H1 (cell line): ENCODE results near the gene ARMH3. TPM values are rescaled to one million over a fixed set of nuclear protein-coding genes. Genes with fewer than 3 reads are reported as not detected.

Source experiments
- CTCF ChIA-PET: fragments of 300-600 bp; sonication (Branson Sonifier 250); formaldehyde crosslinking; loops from one replicate; lab custom pipeline; 2021; ENCODE audit not compliant: partially characterized antibody; lab: Charles Lee
- POLR2A ChIA-PET: fragments of 300-600 bp; sonication (Branson Sonifier 250); formaldehyde crosslinking; loops from one replicate; lab custom pipeline; 2021; ENCODE audit warnings: inconsistent platforms; ENCODE audit not compliant: partially characterized antibody; lab: Charles Lee
- DNase-seq, 2 experiments: peaks; one replicate each; pipeline versions ENCODE4 v3.0.0 to v3.0.0-alpha.2; 2010 to 2022; ENCODE audit warnings: low spot score in 2 of 2, low read depth in 1 of 2, mixed read lengths in 1 of 2
- FAIRE-seq: peaks from 2 replicates; lab custom pipeline; 2011; peaks lifted over from hg19 to GRCh38; lab: Jason Lieb, UNC
- H2AFZ ChIP-seq: 2 replicates; pipeline ENCODE4 v1.8.1; 2012; ENCODE audit warnings: low read length, inconsistent platforms
- H2AK5ac ChIP-seq: 2 replicates; pipeline ENCODE4 v1.6.1; 2013; ENCODE audit warnings: low read depth, low read length
- H2BK120ac ChIP-seq: replicated peaks from 2 replicates; pipeline ENCODE3; 2013; ENCODE audit warnings: low read depth, low read length, inconsistent platforms
- H2BK12ac ChIP-seq: 2 replicates; pipeline ENCODE4 v1.6.1; 2013; ENCODE audit warnings: low read depth, low read length
- H2BK15ac ChIP-seq: 2 replicates; pipeline ENCODE4 v1.6.1; 2013; ENCODE audit warnings: low read length
- H2BK20ac ChIP-seq: 2 replicates; pipeline ENCODE4 v1.6.1; 2013; ENCODE audit warnings: low read length
- H2BK5ac ChIP-seq: 2 replicates; pipeline ENCODE4 v1.6.1; 2013; ENCODE audit warnings: low read depth, low read length
- H3K14ac ChIP-seq: 2 replicates; pipeline ENCODE4 v1.6.1; 2013; ENCODE audit warnings: inconsistent platforms; ENCODE audit not compliant: insufficient read length
- H3K18ac ChIP-seq: 2 replicates; pipeline ENCODE4 v1.6.1; 2013; ENCODE audit warnings: low read length; ENCODE audit errors: extremely low read depth
- H3K23ac ChIP-seq: 2 replicates; pipeline ENCODE4 v1.6.1; 2013; ENCODE audit warnings: inconsistent platforms; ENCODE audit not compliant: insufficient read length
- H3K23me2 ChIP-seq: 2 replicates; pipeline ENCODE4 v1.6.1; 2013; ENCODE audit warnings: low read depth, low read length
- H3K27ac ChIP-seq: 2 replicates; pipeline ENCODE4 v1.6.1; 2011; ENCODE audit warnings: low read depth, low read length, inconsistent platforms
- H3K27me3 ChIP-seq, 4 experiments: replicated peaks in 1 of 4; 1 replicate in 1 of 4; 2 replicates in 3 of 4; pipeline versions ENCODE4 v1.6.1 to v1.8.1; 2011 to 2013; ENCODE audit warnings: low read length in 3 of 4, mild to moderate bottlenecking in 3 of 4, inconsistent platforms in 2 of 4, mixed read lengths in 2 of 4, moderate library complexity in 1 of 4; ENCODE audit not compliant: control insufficient read depth in 3 of 4, insufficient read depth in 3 of 4; ENCODE audit errors: extremely low read depth in 1 of 4
- H3K36me3 ChIP-seq, 4 experiments: 2 replicates each; pipeline versions ENCODE4 v1.6.1 to v1.8.1; 2011 to 2013; ENCODE audit warnings: mild to moderate bottlenecking in 4 of 4, low read length in 3 of 4, moderate library complexity in 2 of 4, control low read depth in 1 of 4, inconsistent platforms in 1 of 4; ENCODE audit not compliant: insufficient read depth in 4 of 4, control insufficient read depth in 2 of 4
- H3K4ac ChIP-seq: replicated peaks from 2 replicates; pipeline ENCODE3; 2013; ENCODE audit warnings: low read length, low read depth, mixed read lengths, inconsistent platforms; ENCODE audit not compliant: insufficient read length
- H3K4me1 ChIP-seq, 4 experiments: replicated peaks in 1 of 4; 1 replicate in 1 of 4; 2 replicates in 3 of 4; pipeline versions ENCODE4 v1.6.1 to v1.8.1; 2011 to 2013; ENCODE audit warnings: low read length in 3 of 4, inconsistent platforms in 2 of 4, mixed read lengths in 1 of 4; ENCODE audit not compliant: insufficient read depth in 4 of 4, control insufficient read depth in 3 of 4
- H3K4me2 ChIP-seq, 2 experiments: 2 replicates each; pipeline versions ENCODE4 v1.6.1 to v1.8.1; 2011 to 2013; ENCODE audit warnings: low read depth in 2 of 2, low read length in 2 of 2, control low read depth in 1 of 2, inconsistent platforms in 1 of 2, mild to moderate bottlenecking in 1 of 2; ENCODE audit not compliant: insufficient read depth in 1 of 2
- H3K4me3 ChIP-seq, 4 experiments: fragments of 200-600, 300-600 bp in 1 of 4; sonication (generic), shearing (Covaris generic), sonication (Bioruptor Twin) in 1 of 4; 2 replicates each; pipeline versions ENCODE4 v1.5.1 to v1.8.1; 2011 to 2016; ENCODE audit warnings: low read length in 4 of 4, low read depth in 3 of 4, control low read depth in 2 of 4, inconsistent platforms in 2 of 4, mild to moderate bottlenecking in 2 of 4, mixed read lengths in 1 of 4, moderate library complexity in 1 of 4; ENCODE audit not compliant: insufficient read depth in 2 of 4; ENCODE audit errors: extremely low read depth in 1 of 4
- H3K56ac ChIP-seq: replicated peaks from 2 replicates; pipeline ENCODE3; 2013; ENCODE audit warnings: low read depth, mild to moderate bottlenecking, mixed read lengths, low read length, inconsistent platforms; ENCODE audit not compliant: insufficient read length
- H3K79me1 ChIP-seq: 2 replicates; pipeline ENCODE4 v1.6.1; 2013; ENCODE audit warnings: low read depth, low read length, control low read depth
- H3K79me2 ChIP-seq, 2 experiments: 2 replicates each; pipeline versions ENCODE4 v1.6.1 to v1.8.1; 2012 to 2013; ENCODE audit warnings: low read length in 2 of 2, mild to moderate bottlenecking in 2 of 2, inconsistent platforms in 1 of 2; ENCODE audit not compliant: insufficient read depth in 2 of 2, control insufficient read depth in 1 of 2
- H3K9ac ChIP-seq, 4 experiments: replicated peaks in 1 of 4; 1 replicate in 1 of 4; 2 replicates in 3 of 4; pipeline versions ENCODE4 v1.6.1 to v1.8.1; 2011 to 2013; ENCODE audit warnings: low read depth in 3 of 4, low read length in 3 of 4, control low read depth in 2 of 4, mild to moderate bottlenecking in 2 of 4, moderate library complexity in 2 of 4, inconsistent platforms in 1 of 4; ENCODE audit errors: extremely low read depth in 1 of 4
- H3K9me3 ChIP-seq, 2 experiments: 2 replicates each; pipeline versions ENCODE4 v1.6.1 to v1.8.1; 2012 to 2013; ENCODE audit warnings: mild to moderate bottlenecking in 2 of 2, moderate library complexity in 2 of 2, control low read depth in 1 of 2, inconsistent platforms in 1 of 2, low read depth in 1 of 2, low read length in 1 of 2, mixed read lengths in 1 of 2; ENCODE audit not compliant: insufficient read depth in 2 of 2
- H4K20me1 ChIP-seq, 2 experiments: replicated peaks in 1 of 2; 2 replicates each; pipeline versions ENCODE3 to v1.8.1; 2011 to 2013; ENCODE audit warnings: inconsistent platforms in 2 of 2, low read length in 2 of 2, mild to moderate bottlenecking in 1 of 2; ENCODE audit not compliant: insufficient read depth in 2 of 2, control insufficient read depth in 1 of 2
- H4K5ac ChIP-seq: 2 replicates; pipeline ENCODE4 v1.6.1; 2013; ENCODE audit warnings: low read length, low read depth, mixed read lengths, inconsistent platforms; ENCODE audit not compliant: insufficient read length
- H4K8ac ChIP-seq: 2 replicates; pipeline ENCODE4 v1.8.0; 2013; ENCODE audit warnings: mild to moderate bottlenecking, moderate library complexity, low read length, inconsistent platforms; ENCODE audit not compliant: insufficient read depth; ENCODE audit errors: extremely low read depth
- H4K91ac ChIP-seq: replicated peaks from 2 replicates; pipeline ENCODE3; 2013; ENCODE audit warnings: low read length, mixed read lengths, inconsistent platforms; ENCODE audit not compliant: insufficient read length
- RFX5 ChIP-seq: IDR thresholded peaks from 2 replicates; pipeline ENCODE4 v1.6.1; 2011; ENCODE audit warnings: low read depth, low read length, improper control_type of control experiment, borderline replicate concordance
- SIN3A ChIP-seq, 2 experiments: IDR thresholded peaks in 1 of 2; conservative IDR thresholded peaks in 1 of 2; 2 replicates each; pipeline ENCODE4 v1.6.1; 2011 to 2012; ENCODE audit warnings: low read length in 2 of 2, improper control_type of control experiment in 1 of 2, low read depth in 1 of 2, mild to moderate bottlenecking in 1 of 2
- WGBS, 2 experiments: shearing (Covaris generic) in 1 of 2; methylation state at CpG; one replicate each; pipeline versions ENCODE4 v1.1.6 to v1.1.7; 2013 to 2015; ENCODE audit warnings: low lambda C conversion rate in 2 of 2, mixed read lengths in 2 of 2, inconsistent platforms in 1 of 2, low coverage in 1 of 2, missing lambda C conversion rate in 1 of 2; ENCODE audit not compliant: insufficient replicate concordance in 2 of 2, insufficient coverage in 1 of 2, insufficient read length in 1 of 2; ENCODE audit errors: extremely low coverage in 1 of 2, missing lambda C conversion rate in 1 of 2; 5-methylcytosine and 5-hydroxymethylcytosine counted together
- polyA plus RNA-seq, 7 experiments: library from polyadenylated mRNA; depleted of rRNA in 3 of 7; stranded (reverse) in 5 of 7; unstranded in 2 of 7; fragments of >200 nt in 5 of 7; fragments of 200-250 nt in 2 of 7; gene quantifications; 1 replicate in 5 of 7; 2 replicates in 1 of 7; 4 replicates in 1 of 7; pipeline versions ENCODE4 v1.2.1 to v1.2.3, GENCODE V29; 2011 to 2013; ENCODE audit warnings: missing spikeins in 2 of 7, mixed read lengths in 2 of 7
- total RNA-seq: library from RNA; stranded (reverse); fragmentation: NEBNext Ultra II Directional; extraction: Animal tissue kit (Norgen Biotek cat#: 25700); gene quantifications from 2 replicates; pipeline ENCODE4 v1.2.1, GENCODE V29; 2021

The ARMH3 gene
- total and polyA plus RNA-seq, 2 of the 8 experiments (the other 6 are each of a cell fraction or from before 2014, with no cell fraction given) = 11.6 to 18.3 TPM

DNA sequence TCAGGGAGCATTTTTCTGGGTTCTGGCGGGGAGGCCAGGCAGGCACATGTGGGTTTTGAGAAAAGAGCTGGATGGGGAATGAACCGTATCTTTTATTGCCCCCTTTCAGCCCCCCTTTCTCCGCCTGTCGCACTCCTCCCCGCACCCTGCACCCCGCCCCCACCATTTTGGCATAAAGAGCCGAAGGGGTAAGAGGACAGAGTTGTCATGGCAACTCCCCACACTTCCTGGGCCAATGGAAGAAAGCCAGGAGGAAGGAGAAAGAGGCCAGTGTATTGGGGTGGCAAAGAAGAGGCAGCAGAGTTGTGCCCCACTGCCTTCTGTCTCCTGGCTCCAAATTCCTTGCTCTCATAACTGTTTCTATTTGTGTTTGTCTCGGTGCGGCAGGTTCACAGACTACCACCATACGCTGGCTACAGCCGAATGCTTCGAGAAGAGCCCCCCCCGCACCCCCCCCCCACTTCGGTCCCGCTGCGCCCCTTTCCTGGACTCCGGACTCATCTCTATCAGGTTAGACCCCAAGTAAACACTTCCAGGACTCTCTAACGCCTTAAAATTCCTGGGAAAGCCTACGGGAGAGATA, 215.8 kb downstream of the ARMH3 start:
- Histone ChIP-seq H2AK5ac (no peak overlapping the region), H4K20me1 (peaks cover 14 to 20% of the 10 kb centered on the region in 2 experiments), H3K79me2 (no peaks in the 10 kb centered on the region), H2BK5ac (no peak overlapping the region), H3K27ac (no peak overlapping the region), H4K5ac (no peak overlapping the region), H2BK20ac (no peak overlapping the region), H3K56ac (no peak overlapping the region), H3K79me1 (no peaks in the 10 kb centered on the region; the same call in 1 of the 2 replicates), H2BK120ac (no peak overlapping the region), H3K9me3 (no peaks in the 10 kb centered on the region), H2BK12ac (no peak overlapping the region), H3K4me3 (peak overlapping the region; percentile 70 to 81 (median 76)), H3K36me3 (no peaks in the 10 kb centered on the region), H3K14ac (no peak overlapping the region), H2AFZ (no peak overlapping the region), H3K4me2 (peak overlapping the region; percentile 90 to 95), H3K4me1 (peaks cover 3 to 26% (median 15%) of the 10 kb centered on the region in 4 experiments), H3K9ac (no peak overlapping the region), H3K4ac (no peak overlapping the region), H4K91ac (no peak overlapping the region), H3K23me2 (peaks cover 16% of the 10 kb centered on the region), H2BK15ac (no peak overlapping the region), H3K23ac (no peak overlapping the region), H3K27me3 (peaks cover 3 to 18% (median 18%) of the 10 kb centered on the region in 4 experiments), H4K8ac (no peak overlapping the region), H3K18ac (no peak overlapping the region)
- CTCF ChIA-PET = interaction anchor here (0.6 to 7.1 kb wide), 58 partner anchors 9 to 334 kb away, joined by 3 to 154 read pairs (median 6); partner anchors contain the start of genes HPS6 and OGA
- POLR2A ChIA-PET = interaction anchor here (1.0 to 3.1 kb wide), 8 partner anchors 10 to 275 kb away, joined by 3 to 12 read pairs (median 4); partner anchors contain the start of gene OGA
- TF ChIP-seq RFX5 (no peak), SIN3A (conservative IDR thresholded peaks at IDR 0.05 in 1 of 2, IDR thresholded peaks at IDR 0.05 in 1 of 2; ENCODE audit: low read depth in 1 of 2, low read length in 2 of 2) (0 out of 4 replicates have a peak, but pooled peaks of 1 of the 2 experiments have one; percentile 42)
- DNase-seq (peak in 1 of 2 experiments; percentile 57), FAIRE-seq (no peak)
- WGBS, 2 experiments = 2% methylated on average over 16 of the region's 19 CpGs; no CpG with 5 or more reads in 1 of the 2 experiments
